Colonic mucosa (tissue), 4 donors: Measurements from ENCODE around the gene HOXB8. TPM values are rescaled to one million over a fixed set of nuclear protein-coding genes. Genes with fewer than 3 reads are reported as not detected.
A peak's percentile ranks its signal among the peaks of the same experiment; 100 is the strongest.

ENCODE experiments used
- DNase-seq: peaks from one replicate; pipeline ENCODE4 v3.0.0-alpha.2; 2020
- H3K27ac ChIP-seq: fragments of 200-600 bp; one replicate; pipeline ENCODE4 v1.8.0; 2021
- H3K27me3 ChIP-seq: fragments of 200-600 bp; one replicate; pipeline ENCODE4 v1.8.0; 2021
- H3K36me3 ChIP-seq: fragments of 200-600 bp; one replicate; pipeline ENCODE4 v1.8.0; 2021
- H3K4me1 ChIP-seq: fragments of 200-600 bp; one replicate; pipeline ENCODE4 v1.8.0; 2021; ENCODE audit warnings: mild to moderate bottlenecking
- H3K4me3 ChIP-seq: fragments of 200-600 bp; one replicate; pipeline ENCODE4 v1.8.0; 2021
- H3K9ac ChIP-seq, 2 donors: one replicate each; pipeline ENCODE4 v1.7.0; 2013; ENCODE audit warnings: control low read depth in 2 of 2, low read depth in 2 of 2, low read length in 2 of 2
- H3K9me3 ChIP-seq: fragments of 200-600 bp; one replicate; pipeline ENCODE4 v1.8.0; 2021
- intact Hi-C: fragments of 100-400 bp; cut with DNase I; formaldehyde crosslinking; loops from one replicate; pipeline ENCODE4 v1.14.1; 2022
- total RNA-seq, 2 donors: library from RNA; stranded (reverse); fragmentation: NEBNext Ultra II Directional in 1 of 2; extraction: Animal tissue kit (Norgen Biotek cat#: 25700) in 1 of 2; gene quantifications; one replicate each; pipeline ENCODE4 v1.2.1, GENCODE V29; 2021
- TF ChIP-seq, protein P1 (sequence below): fragments of 200-600 bp; IDR thresholded peaks from one replicate; pipeline ENCODE4 v1.8.0; 2022; ENCODE audit warnings: antibody characterized with exemption, mild to moderate bottlenecking
- donor health status: healthy.
- donor health status: DM: no; HTN: no; CAD: no.
- donor health status: DM: no; HTN: no; CAD: no.

The HOXB8 gene
- total RNA-seq, 2 donors from 2014 or later: 4.2 to 7.4 TPM

DNA sequence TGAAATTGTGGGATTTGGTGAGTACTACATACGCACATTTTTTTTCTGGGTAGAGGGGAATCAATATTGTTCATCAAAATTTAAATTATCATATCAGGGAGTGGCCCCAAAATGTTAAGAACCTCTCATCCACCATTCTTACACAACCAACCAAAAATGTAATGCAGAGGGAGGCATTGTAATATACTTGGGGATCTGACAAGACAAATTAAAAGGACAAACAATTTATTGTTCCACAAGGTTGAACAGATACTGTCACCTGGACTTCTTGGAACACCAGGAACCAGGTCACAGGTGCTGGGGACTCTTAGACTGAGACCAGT lies 25.7 kb upstream of the HOXB8 start:
- Histone ChIP-seq H3K36me3 (no peaks in the 10 kb centered on the region), H3K27ac (peak overlapping the region; percentile 61), H3K27me3 (peaks cover 9% of the 10 kb centered on the region), H3K9ac (peak overlapping the region in 1 of 2 donors; percentile 93), H3K4me1 (peaks cover under 1% of the 10 kb centered on the region), H3K4me3 (no peak overlapping the region), H3K9me3 (no peaks in the 10 kb centered on the region)
- no peak for DNase-seq
- intact Hi-C loops: loop anchor here (5.0 kb wide), 1 partner anchor 81 kb away; the partner anchor contains the start of genes PRAC1 and PRAC2
- TF ChIP-seq, protein P1, sequence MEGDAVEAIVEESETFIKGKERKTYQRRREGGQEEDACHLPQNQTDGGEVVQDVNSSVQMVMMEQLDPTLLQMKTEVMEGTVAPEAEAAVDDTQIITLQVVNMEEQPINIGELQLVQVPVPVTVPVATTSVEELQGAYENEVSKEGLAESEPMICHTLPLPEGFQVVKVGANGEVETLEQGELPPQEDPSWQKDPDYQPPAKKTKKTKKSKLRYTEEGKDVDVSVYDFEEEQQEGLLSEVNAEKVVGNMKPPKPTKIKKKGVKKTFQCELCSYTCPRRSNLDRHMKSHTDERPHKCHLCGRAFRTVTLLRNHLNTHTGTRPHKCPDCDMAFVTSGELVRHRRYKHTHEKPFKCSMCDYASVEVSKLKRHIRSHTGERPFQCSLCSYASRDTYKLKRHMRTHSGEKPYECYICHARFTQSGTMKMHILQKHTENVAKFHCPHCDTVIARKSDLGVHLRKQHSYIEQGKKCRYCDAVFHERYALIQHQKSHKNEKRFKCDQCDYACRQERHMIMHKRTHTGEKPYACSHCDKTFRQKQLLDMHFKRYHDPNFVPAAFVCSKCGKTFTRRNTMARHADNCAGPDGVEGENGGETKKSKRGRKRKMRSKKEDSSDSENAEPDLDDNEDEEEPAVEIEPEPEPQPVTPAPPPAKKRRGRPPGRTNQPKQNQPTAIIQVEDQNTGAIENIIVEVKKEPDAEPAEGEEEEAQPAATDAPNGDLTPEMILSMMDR: no peak

DNA sequence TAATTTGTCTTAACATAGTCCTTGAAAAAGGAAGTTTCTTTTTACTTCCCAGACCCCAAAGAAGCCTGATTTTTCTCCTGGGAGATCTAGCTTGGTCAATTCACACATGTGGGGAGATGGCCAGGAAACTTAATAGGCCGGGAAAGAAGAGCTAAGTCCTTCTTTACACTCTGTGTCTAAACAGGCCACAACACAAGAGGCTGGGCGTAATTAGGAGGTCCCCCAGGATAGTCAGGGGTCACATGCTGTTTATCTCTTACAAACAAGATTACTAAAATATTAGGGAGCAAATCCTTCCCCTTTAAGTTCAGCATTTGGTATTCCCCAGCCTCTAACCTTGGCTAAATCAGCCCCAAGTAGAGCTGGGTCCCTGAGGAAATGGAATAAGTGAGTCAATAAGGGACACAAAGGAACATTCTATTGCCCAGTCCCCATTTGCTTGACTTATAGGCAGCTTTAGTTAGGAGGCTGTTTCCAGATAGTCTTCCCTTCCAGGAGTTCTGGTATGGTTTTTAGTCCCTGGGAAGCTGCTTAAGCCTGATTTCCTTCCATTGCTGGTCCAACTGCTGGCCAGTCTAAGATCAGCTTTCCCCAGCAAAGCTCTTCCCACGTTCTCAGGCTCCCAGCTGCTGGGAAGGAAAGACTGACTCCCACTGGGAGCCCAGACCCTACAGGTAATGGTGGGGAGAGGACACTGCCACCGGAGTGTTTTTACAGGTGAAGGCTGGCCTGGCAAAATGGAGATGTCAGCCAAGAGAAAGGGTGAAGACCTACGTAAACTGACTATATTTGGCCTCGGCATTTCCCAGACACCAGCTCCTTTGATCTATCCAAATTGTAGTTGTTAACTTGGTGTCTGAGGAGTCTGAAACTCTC lies 25.1 kb upstream of the HOXB8 start:
- TF ChIP-seq, protein P1: no peak
- H3K27ac ChIP-seq: peak overlapping the region; percentile 61
- peak overlapping the region; percentile 9 to 13 for H3K9ac ChIP-seq
- H3K9me3 ChIP-seq: no peaks in the 10 kb centered on the region
- peaks cover 6% of the 10 kb centered on the region for H3K4me1 ChIP-seq
- H3K27me3 ChIP-seq: peaks cover 12% of the 10 kb centered on the region
- no peak overlapping the region for H3K4me3 ChIP-seq
- H3K36me3 ChIP-seq: no peaks in the 10 kb centered on the region
- intact Hi-C loops: loop anchor here (5.0 kb wide), 1 partner anchor 82 kb away; the partner anchor contains the start of genes PRAC1 and PRAC2
- DNase-seq: no peak

DNA sequence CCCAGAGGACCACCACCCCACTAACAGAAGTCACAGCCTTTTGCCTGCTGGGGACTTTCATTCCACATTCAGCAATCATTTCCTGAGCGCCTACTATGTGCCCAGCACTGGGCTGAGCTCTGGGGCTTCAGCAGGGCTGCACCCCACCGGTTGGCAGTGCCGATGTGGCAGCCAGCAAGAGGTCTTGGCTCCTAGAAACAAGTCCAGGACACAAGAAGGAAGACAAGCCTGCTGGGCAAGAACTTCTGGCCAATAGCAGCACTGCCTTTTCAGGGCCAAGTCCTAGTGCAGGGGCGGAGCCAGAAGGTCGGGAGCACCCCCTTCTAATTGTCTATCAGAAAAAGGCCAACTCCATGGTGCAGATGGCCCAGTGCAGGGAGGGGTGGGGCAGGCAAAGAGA lies 24.0 kb upstream of the HOXB8 start:
- H3K9ac ChIP-seq: peak overlapping the region; percentile 33 to 87
- peak overlapping the region; percentile 23 for H3K4me3 ChIP-seq
- peak overlapping the region; percentile 61 for H3K27ac ChIP-seq
- TF ChIP-seq, protein P1: no peak
- peaks cover 20% of the 10 kb centered on the region for H3K27me3 ChIP-seq
- H3K4me1 ChIP-seq: peaks cover 8% of the 10 kb centered on the region
- H3K9me3 ChIP-seq: no peaks in the 10 kb centered on the region
- H3K36me3 ChIP-seq: no peaks in the 10 kb centered on the region
- intact Hi-C loops: no loop called here
- peak; percentile 95 for DNase-seq

DNA sequence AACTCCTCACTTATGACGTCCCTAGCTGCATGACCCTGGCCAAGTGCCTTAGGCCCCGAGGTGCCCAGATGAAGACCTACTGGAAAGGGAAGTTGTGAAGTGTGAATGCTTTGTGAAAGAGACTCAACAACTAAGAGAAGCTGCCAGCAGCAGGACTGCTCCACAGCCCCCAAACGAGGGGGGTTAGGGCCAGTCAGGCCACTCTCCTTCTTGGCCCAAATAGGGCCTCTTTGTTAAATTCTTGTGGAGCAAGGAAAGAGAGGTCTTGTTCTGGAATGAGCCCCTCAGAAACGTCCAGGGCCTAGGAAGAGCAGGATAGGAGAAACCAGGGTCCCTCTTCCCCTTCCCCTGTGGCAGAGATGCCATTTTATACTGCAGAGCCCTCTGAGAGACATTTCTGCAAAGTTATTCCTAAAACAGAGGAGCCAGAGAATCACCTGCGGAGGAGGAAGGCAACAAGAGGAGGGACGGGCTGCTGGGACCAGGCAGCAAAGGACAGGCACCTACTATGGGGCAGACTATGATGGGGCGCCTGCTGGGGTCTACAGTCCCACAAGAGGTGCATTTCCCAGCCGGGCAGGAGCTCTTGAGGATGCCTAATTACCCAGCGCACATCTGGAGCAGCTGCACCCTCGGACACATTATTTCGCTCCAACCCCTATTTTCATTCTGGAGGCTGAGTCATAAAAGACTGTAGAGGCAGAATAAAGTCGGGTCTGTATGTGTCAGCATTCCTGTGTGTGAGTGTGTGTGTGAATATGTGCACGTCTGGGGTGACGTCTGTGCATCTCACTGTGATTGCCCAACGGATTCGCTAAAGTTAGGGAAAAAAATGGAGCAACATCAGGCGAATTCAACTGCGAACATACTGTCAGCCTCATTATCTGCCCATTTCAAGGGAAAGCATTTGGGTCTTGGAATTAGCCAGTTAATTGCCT lies 22.5 kb upstream of the HOXB8 start:
- peak; percentile 46 for DNase-seq

More for the DNA sequence above, 22.5 kb upstream of the HOXB8 start:
- Histone ChIP-seq H3K4me3 (peak overlapping the region; percentile 10), H3K36me3 (no peaks in the 10 kb centered on the region), H3K27ac (peak overlapping the region; percentile 37), H3K27me3 (peaks cover 27% of the 10 kb centered on the region), H3K9ac (peak overlapping the region; percentile 54 to 87), H3K9me3 (no peaks in the 10 kb centered on the region), H3K4me1 (peaks cover 8% of the 10 kb centered on the region)
- intact Hi-C loops: no loop called here
- TF ChIP-seq, protein P1: no peak
